GM21576 (cell line): ENCODE data around the gene GRID2.
"Not testable (repeated sequence)": the region's sequence is repeated elsewhere in the genome, so short reads cannot be mapped to it uniquely, and the experiment has no call there.

Experiments used
- ATAC-seq: cut with Tn5 transposase; IDR thresholded peaks from one replicate; pipeline ENCODE4 v1.9.1; 2021; ENCODE audit warnings: mild to moderate bottlenecking, moderate library complexity; ENCODE audit not compliant: unreplicated experiment

The GRID2 gene

GRCh38 chr4:93645120-93645519 lies 1341.4 kb downstream of the GRID2 start:
- ATAC-seq, result no peak

GRCh38 chr4:93646233-93646930 lies 1342.6 kb downstream of the GRID2 start:
- no peak for ATAC-seq

- no peak for ATAC-seq
Observed at GRCh38 chr4:93648258-93648657, 1344.5 kb downstream of the GRID2 start.

GRCh38 chr4:93649828-93650227 lies 1346.1 kb downstream of the GRID2 start:
- ATAC-seq, result no peak

- ATAC-seq, result no peak
Observed at GRCh38 chr4:93654211-93654610, 1350.4 kb downstream of the GRID2 start.

- no peak for ATAC-seq
Observed at GRCh38 chr4:93657527-93657926, 1353.8 kb downstream of the GRID2 start.

GRCh38 chr4:93658443-93658842 lies 1354.7 kb downstream of the GRID2 start:
- ATAC-seq, result no peak

GRCh38 chr4:93659629-93660028 lies 1355.9 kb downstream of the GRID2 start:
- no peak for ATAC-seq

GRCh38 chr4:93660036-93660435 lies 1356.3 kb downstream of the GRID2 start:
- ATAC-seq, result no peak

GRCh38 chr4:93670434-93670833 lies 1366.7 kb downstream of the GRID2 start:
- ATAC-seq, result no peak

- no peak for ATAC-seq
Observed at GRCh38 chr4:93671093-93671492, 1367.3 kb downstream of the GRID2 start.

- ATAC-seq, result not testable (repeated sequence)
Observed at GRCh38 chr4:93676937-93677336, 1373.2 kb downstream of the GRID2 start.

GRCh38 chr4:93684571-93684970 lies 1380.8 kb downstream of the GRID2 start:
- no peak for ATAC-seq

GRCh38 chr4:93687304-93687703 lies 1383.5 kb downstream of the GRID2 start:
- no peak for ATAC-seq

- ATAC-seq, result no peak
Observed at GRCh38 chr4:93688978-93689377, 1385.2 kb downstream of the GRID2 start.

- ATAC-seq, result no peak
Observed at GRCh38 chr4:93693141-93693540, 1389.4 kb downstream of the GRID2 start.

- no peak for ATAC-seq
Observed at GRCh38 chr4:93698686-93699085, 1394.9 kb downstream of the GRID2 start.

GRCh38 chr4:93700571-93700970 lies 1396.8 kb downstream of the GRID2 start:
- ATAC-seq, result no peak

GRCh38 chr4:93710101-93710846 lies 1406.5 kb downstream of the GRID2 start:
- ATAC-seq, result peak; percentile 66

- ATAC-seq, result no peak
Observed at GRCh38 chr4:93710847-93711430, 1407.2 kb downstream of the GRID2 start.

GRCh38 chr4:93718233-93718632 lies 1414.5 kb downstream of the GRID2 start:
- ATAC-seq, result no peak

- ATAC-seq, result no peak
Observed at GRCh38 chr4:93719552-93719951, 1415.8 kb downstream of the GRID2 start.
